Liver (tissue), 10 donors: ENCODE results near the gene SLC38A6. TPM values are rescaled to one million over a fixed set of nuclear protein-coding genes. Genes with fewer than 3 reads are reported as not detected.

ENCODE experiments used
- DNase-seq: peaks from one replicate; pipeline ENCODE4 v3.0.0-alpha.2; 2017; ENCODE audit warnings: low spot score
- H3K27ac ChIP-seq, 2 donors: one replicate each; pipeline ENCODE4 v1.7.0; 2013; ENCODE audit warnings: inconsistent platforms in 2 of 2, low read length in 2 of 2, control low read depth in 1 of 2, low read depth in 1 of 2, mild to moderate bottlenecking in 1 of 2
- H3K27me3 ChIP-seq, 4 donors: one replicate each; pipeline versions ENCODE4 v1.6.1 to v1.7.0; 2013; ENCODE audit warnings: low read length in 3 of 4, inconsistent platforms in 1 of 4, mild to moderate bottlenecking in 1 of 4, moderate library complexity in 1 of 4; ENCODE audit not compliant: control insufficient read depth in 4 of 4, insufficient read depth in 4 of 4
- H3K36me3 ChIP-seq, 4 donors: one replicate each; pipeline versions ENCODE4 v1.6.1 to v1.7.0; 2013; ENCODE audit warnings: low read length in 3 of 4, mild to moderate bottlenecking in 3 of 4, low read depth in 1 of 4, moderate library complexity in 1 of 4; ENCODE audit not compliant: control insufficient read depth in 4 of 4, insufficient read depth in 3 of 4
- H3K4me1 ChIP-seq, 4 donors: one replicate each; pipeline versions ENCODE4 v1.6.1 to v1.7.0; 2013; ENCODE audit warnings: low read length in 3 of 4, mild to moderate bottlenecking in 3 of 4, moderate library complexity in 1 of 4; ENCODE audit not compliant: control insufficient read depth in 4 of 4, insufficient read depth in 4 of 4
- H3K4me3 ChIP-seq, 3 donors: one replicate each; pipeline versions ENCODE4 v1.6.1 to v1.7.0; 2013; ENCODE audit warnings: low read length in 3 of 3, control low read depth in 1 of 3, low read depth in 1 of 3, mild to moderate bottlenecking in 1 of 3
- H3K9ac ChIP-seq, 2 donors: one replicate each; pipeline ENCODE4 v1.7.0; 2013; ENCODE audit warnings: low read length in 2 of 2, mild to moderate bottlenecking in 2 of 2, moderate library complexity in 2 of 2, control low read depth in 1 of 2, low read depth in 1 of 2
- H3K9me3 ChIP-seq, 4 donors: one replicate each; pipeline versions ENCODE4 v1.6.1 to v1.7.0; 2013; ENCODE audit warnings: low read length in 3 of 4; ENCODE audit not compliant: control insufficient read depth in 4 of 4
- EGR1 ChIP-seq, 2 donors: IDR thresholded peaks; 2 replicates each; pipeline ENCODE4 v1.6.1; 2016 to 2018; ENCODE audit warnings: antibody characterized with exemption in 2 of 2, low read depth in 2 of 2
- FOXA1 ChIP-seq: IDR thresholded peaks from 2 replicates; pipeline ENCODE4 v1.6.1; 2016; ENCODE audit warnings: antibody characterized with exemption
- HNF4G ChIP-seq: IDR thresholded peaks from 2 replicates; pipeline ENCODE4 v1.6.1; 2016; ENCODE audit warnings: antibody characterized with exemption
- RAD21 ChIP-seq, 2 donors: IDR thresholded peaks; 2 replicates each; pipeline ENCODE4 v1.6.1; 2016; ENCODE audit warnings: antibody characterized with exemption in 2 of 2, mild to moderate bottlenecking in 2 of 2
- RXRA ChIP-seq, 2 donors: IDR thresholded peaks; 2 replicates each; pipeline ENCODE4 v1.6.1; 2017 to 2018; ENCODE audit warnings: antibody characterized with exemption in 2 of 2, mild to moderate bottlenecking in 1 of 2
- WGBS: extraction: QIAGEN DNeasy Blood & Tissue Kit; methylation state at CpG from one replicate; pipeline ENCODE4 v1.1.7; 2013; 5-methylcytosine and 5-hydroxymethylcytosine counted together
- polyA plus RNA-seq, 2 donors: library from polyadenylated mRNA; stranded (reverse) in 1 of 2; unstranded in 1 of 2; fragments of 200-250 nt in 1 of 2; fragments of >200 nt in 1 of 2; fragmentation: Nextera tagmentation in 1 of 2; extraction: Ambion mirVana in 1 of 2; gene quantifications; one replicate each; pipeline versions ENCODE4 v1.2.1 to v1.2.3, GENCODE V29; 2013 to 2015
- small RNA-seq: library from RNA; depleted of rRNA; stranded (forward); fragments of <200 nt; gene quantifications from one replicate; pipeline ENCODE3, GENCODE V24; 2014
- total RNA-seq, 2 donors: library from RNA; depleted of rRNA; stranded (reverse); fragments of >200 nt; gene quantifications; one replicate each; pipeline ENCODE4 v1.2.3, GENCODE V29; 2014
- TF ChIP-seq, protein P1 (sequence below): IDR thresholded peaks from 2 replicates; pipeline ENCODE4 v1.6.1; 2016; ENCODE audit warnings: antibody characterized with exemption
- TF ChIP-seq, protein P2 (sequence below): IDR thresholded peaks from 2 replicates; pipeline ENCODE4 v1.6.1; 2016; ENCODE audit warnings: antibody characterized with exemption, mild to moderate bottlenecking
- donor health status: healthy.
- donor health status: healthy.
- donor health status: healthy.
- donor health status: healthy.
- donor health status: healthy.

Gene SLC38A6
- total and polyA plus RNA-seq, 4 donors: 2.6 to 10.6 (median 6.4) TPM

DNA sequence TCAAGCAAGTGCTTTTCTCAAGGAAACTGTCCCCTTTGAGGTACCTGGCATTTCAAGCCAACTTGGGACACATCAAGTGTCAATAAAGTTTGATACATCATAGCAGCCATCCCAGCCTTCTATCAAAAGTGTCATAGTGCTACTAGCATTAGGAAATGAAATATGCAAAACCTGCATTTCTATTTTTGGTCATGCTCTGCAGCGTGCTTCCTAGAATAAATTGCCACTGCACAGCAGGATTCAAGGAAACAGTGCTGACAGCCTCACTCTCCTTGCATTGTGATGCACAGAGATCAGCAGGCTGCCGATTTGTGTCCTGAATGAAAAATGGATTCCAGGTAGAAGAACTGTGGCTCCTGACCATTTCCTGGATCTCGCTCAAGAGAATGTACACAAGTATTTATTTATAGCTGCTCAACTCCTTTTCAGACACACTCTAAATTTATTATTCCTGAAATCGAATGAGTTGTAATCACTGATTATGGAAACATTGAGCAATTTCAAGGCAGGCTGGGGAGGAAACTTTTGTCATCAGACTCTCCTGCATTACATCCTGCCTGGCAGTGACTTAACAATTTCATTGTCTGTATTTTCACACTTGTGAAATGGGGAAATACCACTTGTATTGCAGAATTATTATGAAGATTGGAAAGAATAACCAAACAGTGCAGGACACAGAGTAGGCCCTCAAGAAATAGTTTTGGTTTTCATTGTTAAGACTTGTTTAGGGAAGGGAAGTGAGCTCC is 120.9 kb downstream of the SLC38A6 start:
- TF ChIP-seq EGR1 (IDR thresholded peaks at IDR 0.05; ENCODE audit: low read depth in 2 of 2) (no peak), RAD21 (IDR thresholded peaks at IDR 0.05) (no peak), HNF4G (no peak), RXRA (IDR thresholded peaks at IDR 0.05) (no peak), FOXA1 (no peak)
- TF ChIP-seq, protein P1, sequence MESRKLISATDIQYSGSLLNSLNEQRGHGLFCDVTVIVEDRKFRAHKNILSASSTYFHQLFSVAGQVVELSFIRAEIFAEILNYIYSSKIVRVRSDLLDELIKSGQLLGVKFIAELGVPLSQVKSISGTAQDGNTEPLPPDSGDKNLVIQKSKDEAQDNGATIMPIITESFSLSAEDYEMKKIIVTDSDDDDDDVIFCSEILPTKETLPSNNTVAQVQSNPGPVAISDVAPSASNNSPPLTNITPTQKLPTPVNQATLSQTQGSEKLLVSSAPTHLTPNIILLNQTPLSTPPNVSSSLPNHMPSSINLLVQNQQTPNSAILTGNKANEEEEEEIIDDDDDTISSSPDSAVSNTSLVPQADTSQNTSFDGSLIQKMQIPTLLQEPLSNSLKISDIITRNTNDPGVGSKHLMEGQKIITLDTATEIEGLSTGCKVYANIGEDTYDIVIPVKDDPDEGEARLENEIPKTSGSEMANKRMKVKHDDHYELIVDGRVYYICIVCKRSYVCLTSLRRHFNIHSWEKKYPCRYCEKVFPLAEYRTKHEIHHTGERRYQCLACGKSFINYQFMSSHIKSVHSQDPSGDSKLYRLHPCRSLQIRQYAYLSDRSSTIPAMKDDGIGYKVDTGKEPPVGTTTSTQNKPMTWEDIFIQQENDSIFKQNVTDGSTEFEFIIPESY: no peak
- TF ChIP-seq, protein P2, sequence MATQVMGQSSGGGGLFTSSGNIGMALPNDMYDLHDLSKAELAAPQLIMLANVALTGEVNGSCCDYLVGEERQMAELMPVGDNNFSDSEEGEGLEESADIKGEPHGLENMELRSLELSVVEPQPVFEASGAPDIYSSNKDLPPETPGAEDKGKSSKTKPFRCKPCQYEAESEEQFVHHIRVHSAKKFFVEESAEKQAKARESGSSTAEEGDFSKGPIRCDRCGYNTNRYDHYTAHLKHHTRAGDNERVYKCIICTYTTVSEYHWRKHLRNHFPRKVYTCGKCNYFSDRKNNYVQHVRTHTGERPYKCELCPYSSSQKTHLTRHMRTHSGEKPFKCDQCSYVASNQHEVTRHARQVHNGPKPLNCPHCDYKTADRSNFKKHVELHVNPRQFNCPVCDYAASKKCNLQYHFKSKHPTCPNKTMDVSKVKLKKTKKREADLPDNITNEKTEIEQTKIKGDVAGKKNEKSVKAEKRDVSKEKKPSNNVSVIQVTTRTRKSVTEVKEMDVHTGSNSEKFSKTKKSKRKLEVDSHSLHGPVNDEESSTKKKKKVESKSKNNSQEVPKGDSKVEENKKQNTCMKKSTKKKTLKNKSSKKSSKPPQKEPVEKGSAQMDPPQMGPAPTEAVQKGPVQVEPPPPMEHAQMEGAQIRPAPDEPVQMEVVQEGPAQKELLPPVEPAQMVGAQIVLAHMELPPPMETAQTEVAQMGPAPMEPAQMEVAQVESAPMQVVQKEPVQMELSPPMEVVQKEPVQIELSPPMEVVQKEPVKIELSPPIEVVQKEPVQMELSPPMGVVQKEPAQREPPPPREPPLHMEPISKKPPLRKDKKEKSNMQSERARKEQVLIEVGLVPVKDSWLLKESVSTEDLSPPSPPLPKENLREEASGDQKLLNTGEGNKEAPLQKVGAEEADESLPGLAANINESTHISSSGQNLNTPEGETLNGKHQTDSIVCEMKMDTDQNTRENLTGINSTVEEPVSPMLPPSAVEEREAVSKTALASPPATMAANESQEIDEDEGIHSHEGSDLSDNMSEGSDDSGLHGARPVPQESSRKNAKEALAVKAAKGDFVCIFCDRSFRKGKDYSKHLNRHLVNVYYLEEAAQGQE: no peak
- H3K4me1 ChIP-seq: peaks cover 2 to 12% (median 4%) of the 10 kb centered on the region in 4 donors
- H3K9me3 ChIP-seq: no peaks in the 10 kb centered on the region
- H3K9ac ChIP-seq: no peak overlapping the region
- H3K4me3 ChIP-seq: no peak overlapping the region
- peak overlapping the region; percentile 23 to 35 for H3K27ac ChIP-seq
- no peaks in the 10 kb centered on the region for H3K36me3 ChIP-seq
- whole genome bisulfite sequencing: 40% methylated on average over 4 of the region's 4 CpGs
- no peaks in the 10 kb centered on the region for H3K27me3 ChIP-seq
- no peak for DNase-seq

Small RNA genes within 50 kb of the gene (small RNA-seq; reads per million reads assigned to genes)
- gene RNU6-398P: not detected

Other genes starting within 250 kb of the SLC38A6 start
- 10 to 100 TPM; 13.8 to 18.5 TPM for gene MNAT1, start 246.5 kb upstream of the SLC38A6 start, total RNA-seq
- gene MNAT1, start 246.5 kb upstream of the SLC38A6 start, polyA plus RNA-seq: 10 to 100 TPM in 1 of 2 donors, 1 to 10 TPM in 1; 8.9 to 15.5 TPM
- 1 to 10 TPM; 4.7 to 6.3 TPM for gene TRMT5, start 166 bp upstream of the SLC38A6 start, total RNA-seq
- 1 to 10 TPM; 2.6 to 3.8 TPM for gene TRMT5, start 166 bp upstream of the SLC38A6 start, polyA plus RNA-seq